ENCODE measurements around the gene SEPTIN10. TPM values are rescaled to one million over a fixed set of nuclear protein-coding genes. Genes with fewer than 3 reads are reported as not detected.

The SEPTIN10 gene
- 74.9 and 85.5 TPM in 2 replicates for total RNA-seq

GRCh38 chr2:109613922-109614714 is at the start of gene SEPTIN10, which contains the start of gene SOWAHC:
Gene SEPTIN10 (minus strand): TSS chr2:109613966. CDS start chr2:109613827, 139 bp downstream.
Gene SOWAHC (plus strand): TSS chr2:109614364. CDS start chr2:109614490, 126 bp downstream.

Other genes with a start within 250 kb of the SEPTIN10 start
- gene SOWAHC, start 398 bp upstream of the SEPTIN10 start, total RNA-seq: 12.4 and 13.6 TPM in 2 replicates
- gene RGPD5, start 180.3 kb upstream of the SEPTIN10 start, total RNA-seq: 4.4 and 11.5 TPM in 2 replicates

Measured in cardiac ventricle fibroblast (primary cell).